Fibroblast of upper back skin (primary cell): ENCODE measurements around the gene AACS.
"Not testable (repeated sequence)": the region's sequence is repeated elsewhere in the genome, so short reads cannot be mapped to it uniquely, and the experiment has no call there.

ENCODE experiments used
- DNase-seq: peaks from one replicate; pipeline ENCODE4 v3.0.0-alpha.2; 2013

Gene AACS

DNA sequence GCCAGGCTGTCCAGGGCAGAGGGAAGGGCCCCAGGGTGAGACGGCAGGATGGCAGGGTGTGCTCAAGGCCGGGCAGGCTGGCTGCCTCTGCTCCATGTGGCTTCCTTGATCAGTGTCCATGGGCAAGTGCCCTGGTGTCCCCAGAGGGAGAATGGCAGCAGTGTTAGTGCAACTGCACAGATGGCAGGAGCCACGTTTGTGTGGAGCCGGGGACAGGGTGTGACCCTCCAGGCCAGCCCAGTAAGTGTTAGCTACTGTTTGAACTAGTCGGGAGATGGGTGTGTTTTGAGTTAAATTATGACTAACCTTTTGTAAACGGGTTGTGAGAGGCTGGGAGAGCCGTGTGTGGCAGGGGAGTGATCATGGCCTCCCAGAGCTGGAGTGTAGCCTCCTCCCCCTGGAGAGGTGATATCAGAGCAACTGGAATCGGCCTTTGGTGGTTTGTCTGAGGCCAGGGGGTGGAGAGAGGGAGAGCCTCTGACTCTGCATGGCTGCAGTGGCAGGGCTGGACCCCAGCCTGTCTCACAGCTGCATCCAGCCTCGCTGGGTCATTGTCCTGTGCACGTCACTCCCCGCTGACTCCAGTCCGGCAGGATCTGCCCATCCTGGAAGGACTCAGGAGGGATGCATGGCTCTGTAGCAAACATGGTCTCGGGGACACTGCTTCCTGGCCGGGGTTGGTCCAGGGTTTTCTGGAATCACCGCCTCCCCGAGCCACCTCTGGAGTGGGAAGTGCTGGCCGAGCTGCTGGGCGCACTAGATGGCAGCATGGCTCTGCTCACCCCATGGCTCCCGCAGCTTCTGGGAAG lies 27.8 kb downstream of the AACS start:
- peak; percentile 49 for DNase-seq

DNA sequence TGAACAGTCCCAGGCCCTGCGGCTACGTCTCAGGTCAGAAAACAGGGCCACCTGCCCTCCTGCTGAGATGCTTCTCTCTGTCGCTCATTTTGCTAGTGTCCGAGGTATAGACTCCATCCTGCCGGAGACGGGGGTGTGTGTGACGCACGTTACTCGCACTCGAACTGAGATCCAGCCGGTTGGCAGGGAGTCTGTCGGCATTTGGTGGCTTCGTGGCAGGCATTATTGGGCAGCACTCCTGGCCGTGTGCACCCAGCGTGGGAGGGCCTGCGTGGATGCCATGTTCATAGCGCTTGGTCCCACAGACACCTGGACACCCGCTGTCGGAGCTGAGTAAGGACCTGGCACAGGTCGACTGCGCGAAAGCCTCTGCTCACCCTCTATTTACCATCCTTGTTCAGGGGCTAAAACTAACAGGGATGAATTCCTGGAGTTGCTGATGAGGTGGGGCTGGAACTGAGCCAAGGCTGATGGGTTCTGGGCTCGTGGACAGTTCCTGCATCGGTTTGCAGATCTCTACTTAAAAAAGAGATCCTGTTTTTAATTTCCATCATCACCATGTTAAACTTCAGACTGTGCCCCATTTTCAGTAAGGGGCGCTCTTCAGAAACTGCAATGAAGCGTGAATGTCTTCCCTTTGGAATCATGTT lies 28.6 kb downstream of the AACS start:
- DNase-seq: no peak

DNA sequence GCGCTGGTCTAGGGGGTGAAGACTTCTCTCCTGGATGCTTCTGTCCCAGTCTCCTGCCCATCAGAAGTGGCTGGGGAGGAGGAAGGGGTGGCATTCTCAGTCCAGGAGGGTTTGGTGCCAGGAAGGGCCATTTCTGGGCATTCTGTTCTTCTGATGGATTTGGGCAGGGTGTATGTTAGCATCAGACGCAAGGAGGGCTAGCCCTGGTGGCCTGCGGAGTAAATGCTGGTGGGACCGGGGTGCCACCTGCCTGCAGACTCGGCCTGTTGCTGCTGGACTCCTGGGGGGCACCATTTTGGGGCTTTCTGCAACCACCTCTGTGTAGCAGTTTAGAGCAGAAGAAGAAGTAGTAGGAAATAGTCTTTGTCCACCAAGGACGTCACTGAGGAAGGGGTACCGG lies 31.7 kb downstream of the AACS start:
- no peak for DNase-seq

DNA sequence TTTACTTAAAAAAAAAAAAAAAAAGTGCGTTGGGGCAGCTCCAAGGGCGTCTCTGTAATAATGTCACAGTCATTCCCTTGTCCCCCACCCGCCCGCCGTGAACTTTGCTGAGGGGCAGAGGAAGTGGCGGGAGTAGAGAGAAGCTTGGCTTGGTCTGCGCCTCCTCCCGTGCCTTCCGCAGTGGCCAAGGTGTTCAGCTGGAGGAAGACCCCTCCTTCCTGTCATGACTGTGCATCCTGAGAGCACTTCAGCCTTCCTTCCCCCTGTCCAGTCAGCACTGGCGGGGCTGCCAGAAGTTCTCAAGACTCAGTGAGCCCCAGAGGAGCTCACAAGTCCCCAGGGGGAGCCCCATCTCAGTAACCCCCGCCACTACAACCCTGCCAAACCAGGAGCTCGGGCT lies 32.2 kb downstream of the AACS start:
- no peak for DNase-seq

DNA sequence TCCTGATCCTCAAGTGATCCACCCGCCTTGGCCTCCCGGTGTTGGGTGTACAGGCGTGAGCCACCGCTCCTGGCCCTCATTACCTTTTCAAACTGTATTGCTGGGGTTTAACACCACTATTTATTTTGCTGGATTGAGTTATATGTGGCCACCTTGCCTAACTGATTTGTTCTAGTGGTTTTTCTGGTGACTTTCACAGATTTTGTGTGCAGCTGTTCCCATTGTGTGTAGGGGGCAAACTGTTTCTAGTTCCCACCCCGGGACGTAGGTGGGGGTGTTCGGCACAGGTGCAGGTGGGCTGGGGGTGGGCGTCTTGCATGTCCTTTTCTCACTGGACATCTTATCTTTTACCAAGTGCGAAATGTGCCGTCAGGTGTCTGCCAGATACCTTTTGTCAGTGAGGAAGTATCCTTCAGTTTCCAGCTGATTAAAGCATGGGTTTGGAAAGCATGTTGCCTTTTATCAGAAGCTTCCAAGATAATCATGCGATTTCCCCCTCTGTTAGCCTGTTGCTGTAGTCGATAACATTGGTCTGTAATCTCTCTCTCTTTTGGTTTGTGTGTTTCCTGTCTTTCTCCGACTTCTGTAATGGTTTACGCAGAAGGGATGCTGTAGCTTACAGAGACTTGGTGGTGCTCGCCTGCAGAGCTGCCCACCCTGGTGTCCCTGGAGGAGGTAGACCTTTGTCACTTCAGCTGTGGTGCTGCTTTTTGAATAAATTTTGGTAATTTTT lies 33.6 kb downstream of the AACS start:
- DNase-seq: no peak

DNA sequence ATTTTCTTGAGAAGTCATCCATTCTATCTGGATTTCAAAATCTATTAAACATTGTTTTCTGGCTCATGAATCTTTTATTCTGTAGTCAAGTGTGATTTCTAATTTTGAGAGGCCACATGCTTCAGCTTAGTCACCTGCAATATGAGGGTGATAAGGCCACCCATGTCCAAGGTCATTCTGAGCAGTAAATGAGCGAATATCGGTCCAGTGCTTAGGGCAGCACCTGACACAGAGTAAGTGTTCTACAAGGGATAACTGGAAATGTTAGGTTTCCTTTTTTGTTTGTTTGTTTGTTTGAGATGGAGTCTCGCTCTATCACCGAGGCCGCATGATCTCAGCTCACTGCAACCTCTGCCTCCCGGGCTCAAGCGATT lies 34.2 kb downstream of the AACS start:
- DNase-seq: no peak

DNA sequence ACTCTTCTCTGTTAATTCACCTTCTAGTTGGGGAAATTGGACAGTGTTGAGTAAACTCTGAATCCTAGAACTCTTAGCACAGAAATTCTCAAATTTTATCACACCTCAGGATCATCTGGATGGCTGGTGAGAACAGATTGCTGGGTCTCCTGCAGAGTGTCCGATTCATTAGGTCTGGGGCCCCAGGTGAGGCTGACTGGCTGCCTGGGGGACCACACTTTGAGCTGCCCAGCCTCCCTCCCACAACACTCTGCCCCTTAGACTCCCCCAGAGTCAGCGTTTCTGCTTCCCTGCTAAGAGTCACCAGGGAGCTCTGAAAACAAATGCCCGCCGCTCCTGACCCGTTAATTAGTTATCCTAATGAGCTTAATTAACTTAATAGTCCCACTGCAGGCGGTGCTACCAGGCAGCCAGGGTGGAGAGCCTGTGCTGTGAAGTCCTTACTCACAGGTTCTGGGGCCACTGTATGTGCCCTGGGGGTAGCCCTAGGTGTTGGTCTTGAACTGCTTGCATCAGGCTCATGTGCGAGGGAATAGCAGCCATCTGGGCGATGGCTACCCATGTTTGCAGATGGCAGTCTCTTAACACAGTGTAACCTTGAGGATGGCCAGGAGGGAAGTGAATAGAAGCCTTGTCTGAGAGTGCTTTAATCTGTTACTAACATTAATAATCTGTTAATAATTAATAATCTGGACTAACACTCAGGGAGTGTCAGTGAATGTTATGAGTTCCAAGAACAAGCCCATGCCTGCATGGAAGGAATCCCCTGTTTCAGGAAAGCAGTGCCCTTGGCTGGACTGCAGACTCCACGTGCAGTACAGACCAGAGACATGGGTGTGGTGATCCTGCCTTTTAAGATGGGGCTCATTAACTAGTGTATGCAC lies 35.6 kb downstream of the AACS start:
- DNase-seq: no peak

DNA sequence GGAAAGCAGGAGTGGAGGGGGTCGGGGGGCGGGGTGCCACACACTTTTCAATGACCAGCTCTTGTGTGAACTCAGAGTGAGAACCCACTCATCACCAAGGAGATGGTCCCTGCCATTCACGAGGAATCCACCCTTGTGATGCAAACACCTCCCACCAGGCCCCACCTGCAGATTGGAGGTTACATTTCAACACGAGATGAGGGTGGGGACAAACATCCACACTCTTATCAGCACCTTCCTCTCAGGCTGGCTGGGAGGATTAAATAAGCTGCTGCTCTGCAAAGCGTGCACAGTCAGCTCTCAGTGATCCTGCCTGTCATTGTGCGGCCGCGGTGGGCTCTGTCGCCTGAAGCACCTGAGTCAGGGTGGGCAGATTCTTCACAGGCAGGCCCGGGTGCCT lies 39.7 kb downstream of the AACS start:
- DNase-seq: no peak

DNA sequence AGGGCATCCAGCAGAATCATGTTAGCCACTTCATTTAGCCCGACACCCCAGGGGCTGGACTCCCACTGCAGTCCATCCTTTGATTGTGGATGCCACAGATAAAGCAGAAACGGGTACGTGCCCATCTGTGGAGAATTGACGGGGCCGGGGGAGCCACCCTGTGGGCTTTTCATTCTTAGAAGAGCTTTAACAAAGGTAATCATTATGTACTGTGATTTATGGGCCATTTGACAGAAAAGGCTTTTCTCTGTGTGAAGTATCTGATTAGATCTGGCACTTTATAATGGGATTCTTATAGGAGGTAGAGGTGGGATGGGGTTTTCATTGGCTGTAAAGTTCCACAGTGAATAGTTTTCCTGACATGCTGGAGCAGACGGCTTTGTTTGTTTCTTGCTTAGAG lies 40.4 kb downstream of the AACS start:
- DNase-seq: no peak

DNA sequence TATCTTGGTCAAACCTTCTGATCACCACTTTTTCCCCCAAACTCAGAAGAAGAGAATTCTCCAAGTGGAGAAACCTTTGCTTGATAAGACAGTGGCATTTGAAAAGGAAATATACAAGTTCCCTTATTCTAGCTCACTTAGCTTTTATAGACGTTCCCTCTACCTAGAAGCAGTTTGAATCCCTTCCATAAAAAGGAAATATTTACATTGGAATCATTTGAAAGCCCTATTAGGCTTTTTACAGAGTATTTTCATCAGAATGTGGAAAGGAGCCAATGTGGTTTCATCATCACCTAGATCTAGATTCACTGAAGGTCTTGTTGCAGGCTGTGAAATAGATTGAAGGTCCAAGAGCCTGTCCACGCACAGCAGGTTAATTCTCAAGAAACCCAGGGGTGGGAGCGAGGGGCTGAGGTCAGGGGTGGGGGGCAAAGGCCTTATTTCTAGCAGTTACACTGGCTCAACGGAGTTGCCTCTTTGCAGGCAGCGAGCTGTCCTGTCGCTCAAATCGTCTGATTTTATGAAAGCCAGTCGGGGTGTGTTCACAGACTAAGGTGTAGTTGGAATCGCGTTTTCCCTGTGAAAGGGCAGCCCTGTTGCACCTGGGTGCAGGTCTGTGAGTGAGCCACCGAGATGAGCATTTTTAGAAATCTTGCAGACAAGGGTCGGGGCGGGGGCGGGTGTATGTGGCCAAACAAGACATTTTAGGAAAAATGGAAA lies 45.6 kb downstream of the AACS start:
- peak; percentile 84 for DNase-seq

DNA sequence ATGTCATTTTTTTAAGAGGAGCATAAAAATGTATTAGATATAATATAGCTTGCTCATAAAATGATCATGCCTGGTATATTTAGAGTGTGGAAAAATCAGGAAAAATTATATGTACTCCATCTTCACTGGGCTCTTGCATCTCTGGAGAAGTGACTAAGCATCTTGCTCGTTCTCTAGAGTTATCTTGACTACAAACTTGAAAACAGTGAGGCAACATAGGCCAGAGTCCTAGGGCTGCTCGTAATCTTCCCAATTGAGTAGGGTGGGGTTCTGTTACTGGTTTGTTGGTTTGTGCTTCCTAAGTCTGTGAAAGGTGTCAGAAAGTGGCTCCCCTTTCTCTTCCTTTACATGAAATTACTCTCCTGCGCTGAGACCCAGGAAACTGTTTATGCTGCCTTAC lies 46.2 kb downstream of the AACS start:
- DNase-seq: peak; percentile 11

DNA sequence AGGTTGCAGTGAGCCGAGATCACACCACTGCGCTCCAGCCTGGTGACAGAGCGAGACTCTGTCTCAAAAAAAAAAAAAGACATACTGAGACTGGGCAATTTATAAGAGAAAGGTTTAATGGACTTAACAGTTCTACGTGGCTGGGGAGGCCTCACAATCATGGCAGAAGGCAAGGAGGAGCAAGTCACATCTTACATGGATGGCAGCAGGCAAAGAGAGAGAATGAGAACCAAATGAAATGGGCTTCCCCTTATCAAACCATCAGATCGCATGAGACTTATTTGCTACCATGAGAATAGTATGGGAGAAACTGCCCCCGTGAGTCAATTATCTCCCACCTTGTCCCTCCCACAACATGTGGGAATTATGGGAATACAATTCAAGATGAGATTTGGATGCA lies 47.4 kb downstream of the AACS start:
- DNase-seq: not testable (repeated sequence)

DNA sequence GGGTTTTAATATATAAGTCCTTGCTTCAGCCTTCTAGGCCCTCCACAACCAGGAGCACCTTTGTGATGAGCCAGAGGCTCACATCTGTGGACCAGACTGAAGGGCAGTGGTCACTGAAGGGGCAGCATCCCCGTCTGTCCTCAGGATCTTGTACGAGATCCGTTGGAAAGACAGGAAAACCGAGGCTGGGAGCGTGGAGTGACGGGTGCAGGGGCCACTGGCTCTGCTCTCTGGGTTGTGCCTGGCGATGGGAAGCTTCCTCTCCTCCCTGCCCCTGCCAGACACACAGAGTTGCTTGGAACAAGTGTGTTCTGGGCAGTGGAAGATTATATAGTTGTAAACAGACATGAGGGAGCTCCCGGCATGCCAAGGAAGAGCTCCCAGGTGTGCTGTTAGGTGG lies 48.0 kb downstream of the AACS start:
- DNase-seq: no peak

DNA sequence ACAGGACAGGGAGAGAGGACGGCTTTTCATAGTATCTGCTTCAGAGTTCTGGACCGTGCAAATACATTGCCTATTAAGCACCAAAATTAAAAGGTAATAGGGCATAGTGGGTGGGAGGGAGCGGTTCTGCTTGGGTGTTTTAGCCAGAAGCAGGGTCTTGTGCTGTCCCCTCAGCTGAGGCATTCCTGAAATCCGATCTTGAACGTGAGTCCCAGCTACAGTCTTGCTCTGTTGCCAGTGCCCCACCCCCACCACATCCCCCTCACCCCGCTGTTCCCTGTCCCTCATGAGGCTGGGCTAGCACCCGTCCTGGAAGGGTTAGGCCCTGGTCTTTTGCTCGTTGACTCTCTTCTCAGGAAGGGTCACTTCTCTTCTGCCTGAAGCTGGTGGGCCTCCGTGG lies 48.6 kb downstream of the AACS start:
- no peak for DNase-seq

DNA sequence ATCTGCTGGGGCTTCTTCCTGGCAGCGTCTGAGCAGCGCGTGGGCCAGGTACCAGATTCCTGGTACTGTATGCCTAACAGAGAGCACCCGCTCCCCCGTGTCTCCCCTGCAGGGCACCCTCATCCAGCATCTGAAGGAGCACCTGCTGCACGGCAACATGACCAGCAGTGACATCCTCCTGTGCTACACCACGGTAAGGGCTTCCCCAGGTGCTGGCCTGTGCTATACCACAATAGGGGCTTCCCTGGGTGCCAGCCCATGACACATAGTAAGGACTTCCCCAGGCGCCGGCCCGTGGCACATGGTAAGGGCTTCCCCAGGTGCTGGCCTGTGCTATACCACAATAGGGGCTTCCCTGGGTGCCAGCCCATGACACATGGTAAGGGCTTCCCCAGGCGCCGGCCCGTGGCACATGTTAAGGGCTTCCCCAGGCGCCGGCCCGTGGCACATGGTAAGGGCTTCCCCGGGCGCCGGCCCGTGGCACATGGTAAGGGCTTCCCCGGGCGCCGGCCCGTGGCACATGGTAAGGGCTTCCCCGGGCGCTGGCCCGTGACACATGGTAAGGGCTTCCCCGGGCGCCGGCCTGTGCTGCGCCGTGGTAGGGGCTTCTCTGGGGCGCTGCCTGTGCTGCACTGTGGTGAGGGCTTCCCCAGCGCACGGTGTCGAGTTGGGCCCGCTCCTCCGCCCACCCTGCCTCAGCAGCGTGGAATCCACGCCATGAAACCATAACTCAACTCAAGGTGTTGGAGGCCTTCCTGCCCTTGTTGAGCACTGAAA lies 49.3 kb downstream of the AACS start:
- DNase-seq: no peak

DNA sequence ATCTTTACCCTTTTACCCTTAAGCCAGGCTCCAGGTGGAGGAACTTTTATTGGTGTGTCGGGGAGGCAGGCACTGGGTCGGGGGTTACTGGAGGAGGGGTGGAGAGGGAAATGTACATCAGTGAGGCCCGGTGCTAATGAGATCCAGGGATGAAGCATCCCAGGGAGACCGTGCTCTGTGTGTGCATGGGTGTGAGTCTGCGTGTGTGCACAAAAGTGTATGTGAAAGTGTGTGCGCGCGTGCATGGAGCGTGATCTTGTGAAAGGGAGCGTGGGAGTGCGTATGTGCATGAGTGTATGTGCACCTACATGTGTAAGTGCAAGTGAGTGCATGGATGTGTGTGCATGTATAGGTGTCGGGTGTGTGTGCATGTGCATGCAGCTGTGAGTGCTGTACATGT lies 55.3 kb downstream of the AACS start:
- no peak for DNase-seq

DNA sequence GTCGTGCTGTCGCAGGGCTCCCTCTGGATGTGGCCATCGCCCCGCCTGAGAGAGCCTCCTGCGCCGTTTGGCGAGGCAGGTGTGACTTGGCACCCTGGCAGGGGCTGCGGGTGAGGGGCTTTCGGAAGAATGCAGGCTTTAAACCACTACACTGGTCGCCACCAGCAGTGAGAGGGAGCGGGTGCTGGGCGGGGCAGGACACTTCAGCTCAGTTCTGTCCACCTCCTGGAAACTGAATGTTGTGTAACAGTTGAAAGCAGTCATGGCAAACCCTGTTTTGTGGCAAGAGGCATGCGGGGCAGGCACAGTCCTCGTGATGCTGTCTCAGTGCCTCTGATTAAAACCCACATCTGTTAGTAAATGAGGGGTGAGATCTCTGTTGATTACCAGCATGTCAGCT lies 55.9 kb downstream of the AACS start:
- no peak for DNase-seq

DNA sequence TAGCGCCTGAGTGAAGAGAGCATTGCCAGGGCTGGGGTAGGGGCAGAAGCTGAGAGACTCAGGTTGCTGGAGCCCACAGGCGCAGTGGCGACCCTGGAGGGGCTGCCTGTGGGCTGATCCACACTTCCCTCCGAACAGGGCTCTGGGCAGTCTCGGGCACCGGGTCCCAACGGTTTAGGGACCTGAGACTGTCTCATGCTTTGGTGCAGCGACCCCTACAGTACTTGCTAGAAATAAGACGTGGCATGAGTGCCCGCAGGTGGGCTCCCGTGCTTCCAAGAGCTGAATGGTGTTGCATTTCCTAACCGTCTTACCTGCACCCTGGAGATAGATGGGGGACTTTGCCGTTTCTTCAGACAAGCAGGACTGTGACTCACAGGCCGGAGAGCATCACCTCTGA lies 57.4 kb downstream of the AACS start:
- DNase-seq: no peak

DNA sequence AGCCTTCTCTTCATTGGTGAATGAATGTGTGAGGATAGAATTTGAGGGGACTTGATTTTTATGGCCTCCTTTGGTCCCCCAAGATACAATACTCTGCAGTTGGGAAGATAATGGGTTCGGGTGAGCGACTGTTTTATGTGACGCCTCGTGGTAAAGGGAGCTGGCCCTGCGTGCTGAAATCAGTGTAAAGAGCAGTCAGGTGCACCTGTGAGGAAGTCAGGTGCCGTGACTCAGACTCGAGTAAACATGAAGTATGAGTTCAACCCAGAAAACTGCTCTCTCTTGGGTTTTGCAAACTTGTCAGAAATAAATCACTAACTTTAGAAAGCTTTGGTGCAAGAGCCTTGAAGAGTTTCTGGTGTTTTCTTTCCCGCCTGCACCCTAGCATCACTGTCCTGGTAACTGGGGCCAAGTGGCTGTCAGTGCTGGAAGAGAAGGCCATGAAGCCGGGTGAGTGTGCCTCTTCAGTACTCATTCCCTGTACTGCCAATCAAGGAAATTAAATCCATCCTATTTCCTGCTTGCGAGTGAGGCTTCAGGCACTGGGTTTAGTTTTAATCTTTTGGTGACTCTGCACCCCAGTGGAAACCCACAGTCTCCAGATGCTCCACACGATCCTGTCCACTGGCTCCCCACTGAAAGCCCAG lies 59.2 kb downstream of the AACS start:
- no peak for DNase-seq

DNA sequence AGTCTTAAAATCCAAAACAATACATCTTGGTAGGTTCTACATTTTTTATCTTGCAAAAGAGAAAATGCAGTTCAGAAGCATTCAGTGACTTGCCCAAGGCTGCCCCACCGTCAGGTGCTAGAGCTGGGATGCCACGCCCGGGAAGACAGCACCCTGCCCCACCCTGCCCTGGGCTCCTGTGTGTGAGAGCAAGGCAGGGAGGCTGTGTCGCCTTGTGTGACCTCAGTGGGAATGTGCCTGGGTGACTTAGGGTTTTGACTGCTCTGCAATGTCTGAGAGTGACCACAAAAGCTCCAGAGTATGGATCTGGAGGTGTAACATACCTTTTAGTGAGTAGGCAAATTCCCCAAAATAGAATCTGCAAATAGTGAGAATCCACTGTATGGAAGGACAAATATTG lies 60.0 kb downstream of the AACS start:
- DNase-seq: no peak
